Trophoblast cell (in vitro differentiated cells and primary cell): ENCODE measurements around the gene BRWD1.

Experiments used
- DNase-seq, 2 donors: peaks; one replicate each; pipeline ENCODE4 v3.0.0-alpha.2; 2016
- H2AFZ ChIP-seq: 2 replicates; pipeline ENCODE4 v1.6.1; 2013; ENCODE audit warnings: low read length, moderate library complexity, mild to moderate bottlenecking; ENCODE audit not compliant: insufficient read depth, poor library complexity
- H2AK5ac ChIP-seq: 2 replicates; pipeline ENCODE4 v1.6.1; 2013; ENCODE audit warnings: mild to moderate bottlenecking, low read length
- H2BK120ac ChIP-seq: 2 replicates; pipeline ENCODE4 v1.6.1; 2013; ENCODE audit warnings: low read length, mild to moderate bottlenecking, moderate library complexity; ENCODE audit not compliant: insufficient read depth, poor library complexity
- H2BK12ac ChIP-seq: 2 replicates; pipeline ENCODE4 v1.6.1; 2013; ENCODE audit warnings: mild to moderate bottlenecking, low read length, moderate library complexity
- H2BK5ac ChIP-seq: 2 replicates; pipeline ENCODE4 v1.6.1; 2013; ENCODE audit warnings: low read length, low read depth, moderate library complexity, mild to moderate bottlenecking; ENCODE audit not compliant: poor library complexity
- H3K14ac ChIP-seq: 2 replicates; pipeline ENCODE4 v1.6.1; 2013; ENCODE audit warnings: mild to moderate bottlenecking, low read length
- H3K18ac ChIP-seq: 2 replicates; pipeline ENCODE4 v1.6.1; 2013; ENCODE audit warnings: mild to moderate bottlenecking, low read length
- H3K23ac ChIP-seq: 2 replicates; pipeline ENCODE4 v1.6.1; 2013; ENCODE audit warnings: low read length
- H3K27ac ChIP-seq: 2 replicates; pipeline ENCODE4 v1.5.1; 2013; ENCODE audit warnings: low read depth, mild to moderate bottlenecking, inconsistent platforms, low read length, moderate library complexity
- H3K27me3 ChIP-seq: 2 replicates; pipeline ENCODE4 v1.6.1; 2013; ENCODE audit warnings: inconsistent platforms, mild to moderate bottlenecking, low read length, moderate library complexity; ENCODE audit not compliant: insufficient read depth
- H3K36me3 ChIP-seq, 2 experiments: 1 replicate in 1 of 2; 2 replicates in 1 of 2; pipeline ENCODE4 v1.6.1; 2013; ENCODE audit warnings: low read length in 2 of 2, mild to moderate bottlenecking in 2 of 2, moderate library complexity in 1 of 2; ENCODE audit not compliant: insufficient read depth in 2 of 2, control insufficient read depth in 1 of 2
- H3K4ac ChIP-seq: 2 replicates; pipeline ENCODE4 v1.6.1; 2013; ENCODE audit warnings: low read depth, mild to moderate bottlenecking, low read length, moderate library complexity
- H3K4me1 ChIP-seq, 2 experiments: 1 replicate in 1 of 2; 2 replicates in 1 of 2; pipeline ENCODE4 v1.6.1; 2013; ENCODE audit warnings: low read length in 2 of 2, mild to moderate bottlenecking in 2 of 2, moderate library complexity in 1 of 2; ENCODE audit not compliant: insufficient read depth in 2 of 2, control insufficient read depth in 1 of 2
- H3K4me2 ChIP-seq: 2 replicates; pipeline ENCODE4 v1.6.1; 2013; ENCODE audit warnings: inconsistent platforms, mild to moderate bottlenecking, low read length, moderate library complexity
- H3K4me3 ChIP-seq: 2 replicates; pipeline ENCODE4 v1.5.1; 2013; ENCODE audit warnings: mild to moderate bottlenecking, low read depth, low read length, inconsistent platforms
- H3K79me1 ChIP-seq: one replicate; pipeline ENCODE4 v1.6.1; 2013; ENCODE audit warnings: low read length
- H3K79me2 ChIP-seq: 2 replicates; pipeline ENCODE4 v1.6.1; 2013; ENCODE audit warnings: low read length, mild to moderate bottlenecking; ENCODE audit not compliant: control insufficient read depth, insufficient read depth, poor library complexity
- H3K9ac ChIP-seq: 2 replicates; pipeline ENCODE4 v1.6.1; 2013; ENCODE audit warnings: mild to moderate bottlenecking, low read length
- H3K9me3 ChIP-seq: 2 replicates; pipeline ENCODE4 v1.6.1; 2013; ENCODE audit warnings: low read depth, mild to moderate bottlenecking, control low read depth, inconsistent platforms, low read length; ENCODE audit not compliant: insufficient read depth
- H4K12ac ChIP-seq: 2 replicates; pipeline ENCODE4 v1.6.1; 2013; ENCODE audit warnings: low read depth, mild to moderate bottlenecking, low read length, moderate library complexity
- H4K8ac ChIP-seq: 2 replicates; pipeline ENCODE4 v1.6.1; 2013; ENCODE audit warnings: low read depth, mild to moderate bottlenecking, low read length, moderate library complexity
- H4K91ac ChIP-seq: one replicate; pipeline ENCODE4 v1.6.1; 2013; ENCODE audit warnings: low read depth, mild to moderate bottlenecking, low read length, moderate library complexity
- WGBS: extraction: QIAGEN DNeasy Blood & Tissue Kit; methylation state at CpG from one replicate; pipeline ENCODE4 v1.1.7; 2013; ENCODE audit warnings: missing lambda C conversion rate; ENCODE audit not compliant: insufficient read length, insufficient coverage; ENCODE audit errors: extremely low coverage; 5-methylcytosine and 5-hydroxymethylcytosine counted together

BRWD1 gene

GRCh38 chr21:39282911-39283310, 30.5 kb downstream of the BRWD1 start:
- Histone ChIP-seq H3K18ac (no peak overlapping the region), H3K9ac (no peak overlapping the region), H2BK5ac (no peak overlapping the region), H2AFZ (no peak overlapping the region), H4K12ac (no peak overlapping the region), H3K23ac (no peak overlapping the region), H4K8ac (no peak overlapping the region), H2AK5ac (no peak overlapping the region), H3K27ac (no peak overlapping the region), H3K4me2 (no peak overlapping the region), H3K9me3 (no peaks in the 10 kb centered on the region), H3K79me2 (no peaks in the 10 kb centered on the region), H3K14ac (no peak overlapping the region), H2BK12ac (no peak overlapping the region), H4K91ac (no peak overlapping the region), H3K27me3 (no peaks in the 10 kb centered on the region), H3K4me1 (no peaks in the 10 kb centered on the region), H3K36me3 (peaks cover 6 to 7% of the 10 kb centered on the region in 2 experiments), H3K4me3 (no peak overlapping the region), H2BK120ac (no peak overlapping the region), H3K4ac (no peak overlapping the region), H3K79me1 (no peaks in the 10 kb centered on the region)
- DNase-seq: no peak
- no CpG with 5 or more reads among the region's 6 CpGs for WGBS

GRCh38 chr21:39281853-39282252, 31.6 kb downstream of the BRWD1 start:
- no peaks in the 10 kb centered on the region for H3K9me3 ChIP-seq
- H2AFZ ChIP-seq: no peak overlapping the region
- no peak for DNase-seq
- H3K79me1 ChIP-seq: no peaks in the 10 kb centered on the region
- H4K12ac ChIP-seq: no peak overlapping the region
- H4K91ac ChIP-seq: no peak overlapping the region
- H2BK12ac ChIP-seq: no peak overlapping the region
- H3K14ac ChIP-seq: no peak overlapping the region
- H3K23ac ChIP-seq: no peak overlapping the region
- no peak overlapping the region for H4K8ac ChIP-seq
- H3K4me1 ChIP-seq: no peaks in the 10 kb centered on the region
- no peak overlapping the region for H3K4me2 ChIP-seq
- H2AK5ac ChIP-seq: no peak overlapping the region
- no peak overlapping the region for H3K4me3 ChIP-seq
- no peaks in the 10 kb centered on the region for H3K27me3 ChIP-seq
- H3K27ac ChIP-seq: no peak overlapping the region
- no peak overlapping the region for H2BK5ac ChIP-seq
- no peak overlapping the region for H3K9ac ChIP-seq
- H3K79me2 ChIP-seq: no peaks in the 10 kb centered on the region
- no peak overlapping the region for H3K4ac ChIP-seq
- no peak overlapping the region for H3K18ac ChIP-seq
- peaks cover 11 to 13% of the 10 kb centered on the region in 2 experiments for H3K36me3 ChIP-seq
- H2BK120ac ChIP-seq: no peak overlapping the region
- no CpG with 5 or more reads among the region's 6 CpGs for WGBS

GRCh38 chr21:39281207-39281606, 32.2 kb downstream of the BRWD1 start:
- H3K4me2 ChIP-seq: no peak overlapping the region
- no peak overlapping the region for H3K18ac ChIP-seq
- WGBS: no CpG with 5 or more reads among the region's 8 CpGs
- H2BK12ac ChIP-seq: no peak overlapping the region
- no peaks in the 10 kb centered on the region for H3K4me1 ChIP-seq
- H3K14ac ChIP-seq: no peak overlapping the region
- H3K36me3 ChIP-seq: peaks cover 10 to 11% of the 10 kb centered on the region in 2 experiments
- no peak overlapping the region for H2AK5ac ChIP-seq
- H3K27ac ChIP-seq: no peak overlapping the region
- no peak overlapping the region for H3K4ac ChIP-seq
- H3K4me3 ChIP-seq: no peak overlapping the region
- no peak overlapping the region for H2BK5ac ChIP-seq
- H4K12ac ChIP-seq: no peak overlapping the region
- H4K8ac ChIP-seq: no peak overlapping the region
- H3K79me1 ChIP-seq: no peaks in the 10 kb centered on the region
- no peak for DNase-seq
- H2AFZ ChIP-seq: no peak overlapping the region
- no peak overlapping the region for H4K91ac ChIP-seq
- H3K9ac ChIP-seq: no peak overlapping the region
- no peaks in the 10 kb centered on the region for H3K9me3 ChIP-seq
- H3K27me3 ChIP-seq: no peaks in the 10 kb centered on the region
- no peaks in the 10 kb centered on the region for H3K79me2 ChIP-seq
- H2BK120ac ChIP-seq: no peak overlapping the region
- H3K23ac ChIP-seq: no peak overlapping the region

- Histone ChIP-seq H3K4me2 (no peak overlapping the region), H3K23ac (no peak overlapping the region), H2AK5ac (no peak overlapping the region), H4K91ac (no peak overlapping the region), H3K9ac (no peak overlapping the region), H3K79me1 (no peaks in the 10 kb centered on the region), H3K27ac (no peak overlapping the region), H4K8ac (no peak overlapping the region), H3K36me3 (peaks cover 20 to 27% of the 10 kb centered on the region in 2 experiments), H2BK5ac (no peak overlapping the region), H3K4me1 (no peaks in the 10 kb centered on the region), H2BK120ac (no peak overlapping the region), H2BK12ac (no peak overlapping the region), H2AFZ (no peak overlapping the region), H3K79me2 (no peaks in the 10 kb centered on the region), H3K9me3 (no peaks in the 10 kb centered on the region), H3K27me3 (no peaks in the 10 kb centered on the region), H3K4me3 (no peak overlapping the region), H4K12ac (no peak overlapping the region), H3K18ac (no peak overlapping the region), H3K4ac (no peak overlapping the region), H3K14ac (no peak overlapping the region)
- WGBS: no CpG with 5 or more reads among the region's 2 CpGs
- DNase-seq: no peak
Observed at GRCh38 chr21:39269620-39270019, 43.8 kb downstream of the BRWD1 start.
